ENCODE data around the gene CLSTN3. TPM values are rescaled to one million over a fixed set of nuclear protein-coding genes. Genes with fewer than 3 reads are reported as not detected.

The CLSTN3 gene
- total RNA-seq, 4 donors from 2014 or later: 16.1 to 45.6 (median 28.4) TPM

GRCh38 chr12:7113389-7113871, 16.7 kb upstream of the CLSTN3 start:
- no peak for TF ChIP-seq CTCF (IDR thresholded peaks at IDR 0.05; ENCODE audit: low read depth)

GRCh38 chr12:7114008-7114407, 16.2 kb upstream of the CLSTN3 start:
- no peak for TF ChIP-seq CTCF (IDR thresholded peaks at IDR 0.05; ENCODE audit: low read depth)

GRCh38 chr12:7114851-7115250, 15.3 kb upstream of the CLSTN3 start:
- no peak for TF ChIP-seq CTCF (IDR thresholded peaks at IDR 0.05; ENCODE audit: low read depth)

- TF ChIP-seq CTCF (IDR thresholded peaks at IDR 0.05; ENCODE audit: low read depth): no peak
These were observed 14.0 kb upstream of the CLSTN3 start for GRCh38 chr12:7116196-7116595.

GRCh38 chr12:7116916-7117315, 13.3 kb upstream of the CLSTN3 start:
- no peak for TF ChIP-seq CTCF (IDR thresholded peaks at IDR 0.05; ENCODE audit: low read depth)

GRCh38 chr12:7117670-7118069, 12.5 kb upstream of the CLSTN3 start:
- TF ChIP-seq CTCF (IDR thresholded peaks at IDR 0.05; ENCODE audit: low read depth): no peak

GRCh38 chr12:7118881-7119280, 11.3 kb upstream of the CLSTN3 start:
- no peak for TF ChIP-seq CTCF (IDR thresholded peaks at IDR 0.05; ENCODE audit: low read depth)

Measured in subcutaneous adipose tissue (tissue), 4 donors.